A549 treated with AZD2906 at 1 μM for 4 hours (cell line): ENCODE results near the gene PTGES3. TPM values are rescaled to one million over a fixed set of nuclear protein-coding genes. Genes with fewer than 3 reads are reported as not detected.

Source experiments
- total RNA-seq: library from RNA; stranded (reverse); fragments of 200-300 nt; extraction: Qiagen RNA extraction; gene quantifications from 5 replicates; pipeline ENCODE4 v1.2.3, GENCODE V29; 2022

The PTGES3 gene
- 340 to 396 TPM (median 363 TPM) in 5 replicates for total RNA-seq

DNA sequence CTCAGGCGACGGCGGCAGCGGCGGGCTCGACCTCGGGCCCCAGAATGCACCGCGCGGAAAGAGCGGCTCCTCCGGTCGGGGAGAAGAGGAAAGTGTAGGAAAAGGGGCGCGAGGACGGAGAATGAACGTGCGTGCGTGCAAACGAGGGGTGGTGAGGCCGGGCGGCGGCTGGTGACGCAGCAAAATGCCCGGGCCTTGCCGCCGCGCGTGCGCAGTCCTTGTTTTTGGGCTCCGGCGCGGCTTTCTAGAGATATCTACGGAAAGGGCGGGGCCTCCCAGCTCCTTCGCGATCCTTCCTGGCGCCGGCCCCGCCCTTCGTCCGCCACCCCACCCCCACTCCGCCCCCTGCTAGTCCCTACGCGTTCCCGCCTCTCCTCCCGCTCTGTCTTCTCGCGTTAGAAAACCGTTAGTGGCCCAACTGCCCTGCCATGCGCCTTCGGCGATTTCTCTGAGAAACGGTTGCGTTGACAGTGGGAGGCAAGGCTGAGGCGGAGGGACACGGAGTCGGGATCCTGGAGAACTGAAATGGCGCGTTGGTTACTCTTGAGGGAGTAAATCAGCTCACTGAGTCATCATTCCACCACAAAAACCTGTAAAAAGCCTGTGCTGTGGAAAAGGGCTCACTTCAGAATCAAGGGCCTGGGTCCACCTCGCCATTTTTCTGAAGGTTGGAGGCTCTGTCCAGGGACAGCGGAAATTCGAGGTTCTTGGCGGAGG is at the start of gene PTGES3:
TSS of gene PTGES3 (minus strand) at position 156 of the 717 bp plus-strand sequence. CDS start 285 bp downstream, outside the sequence.

GRCh38 chr12:56724972-56725722 is 37.1 kb upstream of the PTGES3 start, which contains the start of gene NACA:
NACA (minus strand) TSS chr12:56725299; CDS start chr12:56724521, 778 bp downstream.

GRCh38 chr12:56645717-56646446 is 42.2 kb downstream of the PTGES3 start, which contains the start of gene ATP5F1B:
ATP5F1B (minus strand) TSS chr12:56645984; CDS start chr12:56645963, 21 bp downstream.

GRCh38 chr12:56630180-56630632 is 57.9 kb downstream of the PTGES3 start, which contains the start of gene BAZ2A:
BAZ2A (minus strand) TSS chr12:56630326; CDS start chr12:56617530, 12,796 bp downstream.

Other genes with a start within 250 kb of the PTGES3 start
- 31.5 to 36.5 TPM (median 34.9 TPM) in 5 replicates for gene TIMELESS, start 238.9 kb downstream of the PTGES3 start, total RNA-seq
- 0.07 to 0.09 TPM in 2 of 5 replicates, not detected in the others for gene MIP, start 233.6 kb downstream of the PTGES3 start, total RNA-seq
- 1.8 to 1.9 TPM (median 1.9 TPM) in 5 replicates for gene SPRYD4, start 219.7 kb downstream of the PTGES3 start, total RNA-seq
- 0.15 to 0.62 TPM (median 0.20 TPM) in 5 replicates for gene GLS2, start 200.1 kb downstream of the PTGES3 start, total RNA-seq
- 7.1 to 12.7 TPM (median 9.1 TPM) in 5 replicates for gene RBMS2, start 166.5 kb downstream of the PTGES3 start, total RNA-seq
- gene BAZ2A, start 58.0 kb downstream of the PTGES3 start, total RNA-seq = 28.9 to 40.4 TPM (median 35.6 TPM) in 5 replicates
- gene ATP5F1B, start 42.3 kb downstream of the PTGES3 start, total RNA-seq = 838 to 914 TPM (median 893 TPM) in 5 replicates
- 1,458 to 1,777 TPM (median 1,493 TPM) in 5 replicates for gene NACA, start 37.0 kb upstream of the PTGES3 start, total RNA-seq
- 22.5 to 29.6 TPM (median 23.8 TPM) in 5 replicates for gene PRIM1, start 64.0 kb upstream of the PTGES3 start, total RNA-seq
- 0.93 to 1.6 TPM (median 1.3 TPM) in 5 replicates for gene HSD17B6, start 75.0 kb upstream of the PTGES3 start, total RNA-seq
- gene SDR9C7, start 246.1 kb upstream of the PTGES3 start, total RNA-seq = 0.03 to 0.08 TPM (median 0.05 TPM) in 4 of 5 replicates, not detected in the other